ENCODE data around the gene DGCR8. TPM values are rescaled to one million over a fixed set of nuclear protein-coding genes. Genes with fewer than 3 reads are reported as not detected.

DGCR8 gene
- total RNA-seq, 1 donor from 2014 or later, result 38.1 TPM

DNA sequence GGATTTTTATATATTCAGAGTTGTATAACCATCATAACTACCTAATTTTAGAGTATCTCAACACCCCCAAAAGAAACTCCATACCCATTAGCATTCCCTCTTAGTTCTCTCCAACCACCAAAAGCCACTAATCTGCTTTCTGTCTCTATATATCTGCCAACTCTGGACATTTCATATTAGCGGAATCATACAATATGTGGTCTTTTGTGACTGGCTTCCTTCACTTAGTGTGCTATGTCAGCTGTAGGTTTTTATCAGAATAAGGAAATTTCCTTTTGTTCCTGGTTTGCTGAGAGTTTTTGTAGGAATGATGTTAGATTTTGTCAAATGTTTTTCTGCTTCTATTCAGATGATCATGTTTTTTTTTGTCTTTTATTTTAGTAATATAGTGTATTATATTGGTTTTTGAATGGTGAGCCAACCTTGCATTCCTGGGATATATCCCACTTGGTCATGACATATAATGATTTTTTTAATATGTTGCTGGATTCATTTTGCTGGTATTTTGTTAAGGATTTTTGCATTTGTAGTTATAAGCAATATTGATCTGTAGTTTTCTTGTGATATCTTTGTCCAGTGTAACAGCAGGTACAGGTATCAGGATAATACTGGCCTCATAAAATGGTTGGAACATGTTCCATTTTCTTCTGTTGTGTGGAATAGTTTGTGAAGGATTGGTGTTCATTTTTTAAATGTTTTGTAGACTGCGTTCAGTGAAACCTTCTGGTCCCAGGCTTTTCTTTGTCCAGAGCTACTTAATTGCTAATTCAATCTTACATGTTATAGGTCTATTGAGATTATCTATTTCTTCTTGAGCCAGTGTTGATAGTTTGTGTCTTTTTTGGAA, 16.8 kb downstream of the DGCR8 start:
- Histone ChIP-seq H3K4me3 (ENCODE audit: low read length in 3 of 3) (no peak overlapping the region), H3K4me1 (ENCODE audit: control insufficient read depth in 3 of 3, insufficient read depth in 3 of 3, low read length in 3 of 3) (peaks cover 10 to 17% (median 17%) of the 10 kb centered on the region in 3 donors), H3K9ac (ENCODE audit: low read depth in 1 of 3, low read length in 3 of 3) (peak overlapping the region in 1 of 3 donors; percentile 10), H3K27ac (ENCODE audit: low read depth, low read length) (no peak overlapping the region), H3K9me3 (ENCODE audit: control insufficient read depth in 3 of 3, low read length in 3 of 3) (no peaks in the 10 kb centered on the region), H3K36me3 (ENCODE audit: control insufficient read depth in 3 of 3, insufficient read depth in 3 of 3, low read length in 3 of 3) (peaks cover 52 to 76% (median 67%) of the 10 kb centered on the region in 3 donors), H3K27me3 (ENCODE audit: control insufficient read depth in 3 of 3, insufficient read depth in 3 of 3, low read length in 3 of 3) (no peaks in the 10 kb centered on the region)

DNA sequence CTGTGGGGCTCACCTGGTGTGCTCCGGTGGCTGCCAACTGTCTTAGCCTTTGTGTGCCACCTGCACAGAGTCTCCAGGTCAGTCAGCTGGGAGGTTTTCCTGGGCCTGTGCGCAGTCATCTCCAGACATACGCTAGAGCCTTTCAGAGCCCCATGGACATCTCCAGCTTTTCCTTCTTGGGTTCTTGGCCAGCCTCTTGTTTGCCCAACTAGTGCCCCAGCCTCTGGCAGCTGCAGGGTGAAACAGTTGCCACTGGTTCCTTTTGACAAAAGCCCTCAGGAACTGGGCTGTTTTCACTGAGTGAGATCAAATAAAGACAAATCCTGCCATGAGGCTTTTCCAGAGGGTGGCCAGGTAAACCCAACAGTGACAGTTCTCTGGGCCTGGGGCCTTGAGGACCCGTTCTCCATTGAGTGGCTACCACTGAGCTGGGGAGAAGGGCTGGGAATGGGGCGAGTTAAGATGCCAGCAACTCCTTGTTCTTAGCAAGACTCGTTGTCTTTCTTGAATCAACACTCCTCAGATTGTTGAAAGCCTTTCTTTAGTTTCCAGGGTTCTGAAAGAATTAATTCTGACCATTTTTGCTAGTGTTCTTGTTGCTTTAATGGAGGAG, 19.2 kb downstream of the DGCR8 start:
- H3K27ac ChIP-seq (ENCODE audit: low read depth, low read length), result no peak overlapping the region
- H3K4me3 ChIP-seq (ENCODE audit: low read length in 3 of 3), result no peak overlapping the region
- peaks cover 37 to 68% (median 55%) of the 10 kb centered on the region in 3 donors for H3K36me3 ChIP-seq (ENCODE audit: control insufficient read depth in 3 of 3, insufficient read depth in 3 of 3, low read length in 3 of 3)
- H3K9ac ChIP-seq (ENCODE audit: low read depth in 1 of 3, low read length in 3 of 3), result no peak overlapping the region
- peaks cover 7 to 14% (median 12%) of the 10 kb centered on the region in 3 donors for H3K4me1 ChIP-seq (ENCODE audit: control insufficient read depth in 3 of 3, insufficient read depth in 3 of 3, low read length in 3 of 3)
- H3K27me3 ChIP-seq (ENCODE audit: control insufficient read depth in 3 of 3, insufficient read depth in 3 of 3, low read length in 3 of 3), result no peaks in the 10 kb centered on the region
- H3K9me3 ChIP-seq (ENCODE audit: control insufficient read depth in 3 of 3, low read length in 3 of 3), result no peaks in the 10 kb centered on the region

- Histone ChIP-seq H3K4me1 (ENCODE audit: control insufficient read depth in 3 of 3, insufficient read depth in 3 of 3, low read length in 3 of 3) (peaks cover 23 to 31% (median 27%) of the 10 kb centered on the region in 3 donors), H3K9me3 (ENCODE audit: control insufficient read depth in 3 of 3, low read length in 3 of 3) (no peaks in the 10 kb centered on the region), H3K27me3 (ENCODE audit: control insufficient read depth in 3 of 3, insufficient read depth in 3 of 3, low read length in 3 of 3) (no peaks in the 10 kb centered on the region), H3K4me3 (ENCODE audit: low read length in 3 of 3) (no peak overlapping the region), H3K9ac (ENCODE audit: low read depth in 1 of 3, low read length in 3 of 3) (no peak overlapping the region), H3K27ac (ENCODE audit: low read depth, low read length) (no peak overlapping the region), H3K36me3 (ENCODE audit: control insufficient read depth in 3 of 3, insufficient read depth in 3 of 3, low read length in 3 of 3) (peaks cover 41 to 66% (median 56%) of the 10 kb centered on the region in 3 donors)
Observed at GRCh38 chr22:20101638-20102037, 21.6 kb downstream of the DGCR8 start.

GRCh38 chr22:20102203-20102780, 22.3 kb downstream of the DGCR8 start:
- Histone ChIP-seq H3K27ac (ENCODE audit: low read depth, low read length) (no peak overlapping the region), H3K27me3 (ENCODE audit: control insufficient read depth in 3 of 3, insufficient read depth in 3 of 3, low read length in 3 of 3) (no peaks in the 10 kb centered on the region), H3K9me3 (ENCODE audit: control insufficient read depth in 3 of 3, low read length in 3 of 3) (no peaks in the 10 kb centered on the region), H3K4me3 (ENCODE audit: low read length in 3 of 3) (no peak overlapping the region), H3K36me3 (ENCODE audit: control insufficient read depth in 3 of 3, insufficient read depth in 3 of 3, low read length in 3 of 3) (peaks cover 48 to 68% (median 62%) of the 10 kb centered on the region in 3 donors), H3K9ac (ENCODE audit: low read depth in 1 of 3, low read length in 3 of 3) (no peak overlapping the region), H3K4me1 (ENCODE audit: control insufficient read depth in 3 of 3, insufficient read depth in 3 of 3, low read length in 3 of 3) (peaks cover 29 to 38% (median 34%) of the 10 kb centered on the region in 3 donors)

DNA sequence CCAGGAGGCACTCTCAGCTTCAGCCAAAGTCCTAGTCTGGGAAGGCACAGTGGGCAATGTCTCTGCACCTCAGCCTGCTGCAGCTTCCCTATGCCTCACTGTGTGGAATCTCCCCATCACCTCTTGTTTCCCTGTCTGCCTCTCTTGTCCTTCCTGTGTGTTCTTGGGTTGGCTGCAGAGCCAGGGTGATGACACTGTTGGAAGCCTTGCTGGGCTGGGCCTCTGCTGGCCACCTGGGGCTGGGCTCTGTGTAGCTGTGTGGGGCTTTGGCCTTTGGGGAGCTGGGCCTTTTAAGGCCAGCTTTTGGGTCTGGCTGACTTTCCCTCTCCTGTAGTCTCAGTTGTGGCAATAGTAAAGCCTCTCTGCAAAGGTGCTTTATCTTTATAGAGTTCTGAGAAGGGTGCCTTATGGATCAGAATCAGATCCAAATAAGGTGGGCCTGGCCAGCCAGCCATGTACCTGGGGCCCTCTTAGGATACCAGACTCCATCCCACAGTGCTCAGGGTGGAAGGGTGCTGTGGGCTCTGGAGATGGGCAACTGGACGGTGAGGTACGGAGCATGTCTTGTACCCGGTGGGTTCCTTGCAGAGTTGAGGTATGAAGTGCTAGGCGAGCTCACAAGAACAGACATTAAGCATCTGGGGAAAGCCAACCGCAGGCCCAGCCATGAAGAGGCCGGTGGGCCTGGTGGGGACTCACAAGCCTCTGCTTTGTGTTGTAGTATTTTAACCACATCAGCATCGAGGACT, 25.6 kb downstream of the DGCR8 start:
- Histone ChIP-seq H3K27ac (ENCODE audit: low read depth, low read length) (peak overlapping the region; percentile 64), H3K4me3 (ENCODE audit: low read length in 3 of 3) (peak overlapping the region in 1 of 3 donors; percentile 6), H3K9ac (ENCODE audit: low read depth in 1 of 3, low read length in 3 of 3) (peak overlapping the region; percentile 14 to 79 (median 40)), H3K27me3 (ENCODE audit: control insufficient read depth in 3 of 3, insufficient read depth in 3 of 3, low read length in 3 of 3) (no peaks in the 10 kb centered on the region), H3K9me3 (ENCODE audit: control insufficient read depth in 3 of 3, low read length in 3 of 3) (no peaks in the 10 kb centered on the region), H3K36me3 (ENCODE audit: control insufficient read depth in 3 of 3, insufficient read depth in 3 of 3, low read length in 3 of 3) (peaks cover 63 to 76% (median 75%) of the 10 kb centered on the region in 3 donors), H3K4me1 (ENCODE audit: control insufficient read depth in 3 of 3, insufficient read depth in 3 of 3, low read length in 3 of 3) (peaks cover 31 to 42% (median 39%) of the 10 kb centered on the region in 3 donors)

DNA sequence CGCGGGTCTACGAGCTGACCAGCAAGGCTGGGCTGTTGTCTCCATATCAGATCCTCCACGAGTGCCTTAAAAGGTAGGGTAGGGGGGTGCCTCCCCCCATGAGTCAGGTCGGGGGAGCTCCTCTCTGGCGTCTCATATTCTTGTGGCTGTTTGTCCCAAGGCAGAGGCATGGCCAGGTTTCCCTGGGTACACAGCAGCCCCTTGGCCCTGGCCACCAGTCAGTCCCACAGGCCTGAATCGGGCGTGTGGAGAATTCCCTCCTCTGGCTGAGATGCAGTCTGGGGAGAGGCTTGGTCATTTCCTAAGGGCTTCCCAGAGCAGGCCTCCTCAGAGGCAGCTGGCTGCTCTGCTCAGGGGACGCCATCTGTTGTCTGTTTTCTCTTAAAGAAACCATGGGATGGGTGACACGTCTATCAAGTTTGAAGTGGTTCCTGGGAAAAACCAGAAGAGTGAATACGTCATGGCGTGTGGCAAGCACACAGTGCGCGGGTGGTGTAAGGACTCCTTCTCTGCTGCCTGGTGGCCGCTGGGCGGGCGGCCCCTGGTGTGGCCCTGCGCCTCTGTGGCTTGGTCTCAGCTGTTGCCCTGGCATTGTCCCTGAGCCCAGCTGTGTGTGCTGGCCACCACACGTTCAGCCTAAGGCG, 26.3 kb downstream of the DGCR8 start:
- H3K4me3 ChIP-seq (ENCODE audit: low read length in 3 of 3), result no peak overlapping the region
- H3K36me3 ChIP-seq (ENCODE audit: control insufficient read depth in 3 of 3, insufficient read depth in 3 of 3, low read length in 3 of 3), result peaks cover 64 to 74% (median 72%) of the 10 kb centered on the region in 3 donors
- H3K27ac ChIP-seq (ENCODE audit: low read depth, low read length), result peak overlapping the region; percentile 64
- peaks cover 31 to 43% (median 39%) of the 10 kb centered on the region in 3 donors for H3K4me1 ChIP-seq (ENCODE audit: control insufficient read depth in 3 of 3, insufficient read depth in 3 of 3, low read length in 3 of 3)
- no peaks in the 10 kb centered on the region for H3K27me3 ChIP-seq (ENCODE audit: control insufficient read depth in 3 of 3, insufficient read depth in 3 of 3, low read length in 3 of 3)
- no peaks in the 10 kb centered on the region for H3K9me3 ChIP-seq (ENCODE audit: control insufficient read depth in 3 of 3, low read length in 3 of 3)
- peak overlapping the region; percentile 45 to 79 (median 68) for H3K9ac ChIP-seq (ENCODE audit: low read depth in 1 of 3, low read length in 3 of 3)

GRCh38 chr22:20106849-20107237, 26.8 kb downstream of the DGCR8 start:
- Histone ChIP-seq H3K4me3 (ENCODE audit: low read length in 3 of 3) (peak overlapping the region in 1 of 3 donors; percentile 29), H3K27ac (ENCODE audit: low read depth, low read length) (peak overlapping the region; percentile 64), H3K9me3 (ENCODE audit: control insufficient read depth in 3 of 3, low read length in 3 of 3) (no peaks in the 10 kb centered on the region), H3K9ac (ENCODE audit: low read depth in 1 of 3, low read length in 3 of 3) (peak overlapping the region; percentile 45 to 79 (median 68)), H3K36me3 (ENCODE audit: control insufficient read depth in 3 of 3, insufficient read depth in 3 of 3, low read length in 3 of 3) (peaks cover 67 to 72% (median 72%) of the 10 kb centered on the region in 3 donors), H3K4me1 (ENCODE audit: control insufficient read depth in 3 of 3, insufficient read depth in 3 of 3, low read length in 3 of 3) (peaks cover 31 to 48% (median 42%) of the 10 kb centered on the region in 3 donors), H3K27me3 (ENCODE audit: control insufficient read depth in 3 of 3, insufficient read depth in 3 of 3, low read length in 3 of 3) (no peaks in the 10 kb centered on the region)

DNA sequence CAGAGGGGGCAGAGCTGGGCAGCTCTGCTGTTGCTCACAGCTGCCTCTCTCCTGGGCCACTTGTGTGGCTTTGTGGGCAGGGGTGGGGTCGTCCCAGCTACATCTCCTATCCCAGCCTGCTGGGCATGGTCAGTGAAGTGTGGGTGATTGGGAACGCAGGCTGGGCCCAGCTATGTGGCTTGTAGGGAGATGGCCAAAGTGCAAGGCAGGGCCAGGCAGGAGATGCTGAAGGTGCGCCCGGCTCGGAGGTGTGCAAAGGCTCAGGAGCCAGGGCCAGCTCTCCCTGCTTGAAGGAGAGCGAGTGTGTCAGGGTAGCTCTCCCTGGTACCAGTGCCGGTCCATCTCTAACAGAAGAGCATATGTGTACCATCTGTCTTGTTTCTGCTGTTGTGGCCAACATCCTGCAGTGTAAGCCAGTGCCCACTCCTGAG, 27.4 kb downstream of the DGCR8 start:
- H3K27ac ChIP-seq (ENCODE audit: low read depth, low read length), result peak overlapping the region; percentile 64
- peaks cover 67 to 72% (median 72%) of the 10 kb centered on the region in 3 donors for H3K36me3 ChIP-seq (ENCODE audit: control insufficient read depth in 3 of 3, insufficient read depth in 3 of 3, low read length in 3 of 3)

More for the DNA sequence above, 27.4 kb downstream of the DGCR8 start:
- Histone ChIP-seq H3K9me3 (ENCODE audit: control insufficient read depth in 3 of 3, low read length in 3 of 3) (no peaks in the 10 kb centered on the region), H3K4me3 (ENCODE audit: low read length in 3 of 3) (no peak overlapping the region), H3K4me1 (ENCODE audit: control insufficient read depth in 3 of 3, insufficient read depth in 3 of 3, low read length in 3 of 3) (peaks cover 31 to 48% (median 48%) of the 10 kb centered on the region in 3 donors), H3K9ac (ENCODE audit: low read depth in 1 of 3, low read length in 3 of 3) (peak overlapping the region in 1 of 3 donors; percentile 79), H3K27me3 (ENCODE audit: control insufficient read depth in 3 of 3, insufficient read depth in 3 of 3, low read length in 3 of 3) (no peaks in the 10 kb centered on the region)

Measured in skeletal muscle tissue (tissue), 4 donors.